AML-193 (cell line): Measurements from ENCODE around the gene PIK3C2A.
"Not testable (repeated sequence)": the region's sequence is repeated elsewhere in the genome, so short reads cannot be mapped to it uniquely, and the experiment has no call there.

Experiments
- DNase-seq, 2 experiments: peaks; one replicate each; lab custom pipeline; 2025; lab: John Stamatoyannopoulos, UW

PIK3C2A gene

GRCh38 chr11:17207317-17208256 lies at the start of gene PIK3C2A:
PIK3C2A (minus strand) TSS chr11:17207986; CDS start chr11:17169741, 38,245 bp downstream.
- DNase-seq, result peak; percentile 78 to 88

- no peak for DNase-seq
Measured at GRCh38 chr11:17257196-17257595, 49.4 kb upstream of the PIK3C2A start.

DNA sequence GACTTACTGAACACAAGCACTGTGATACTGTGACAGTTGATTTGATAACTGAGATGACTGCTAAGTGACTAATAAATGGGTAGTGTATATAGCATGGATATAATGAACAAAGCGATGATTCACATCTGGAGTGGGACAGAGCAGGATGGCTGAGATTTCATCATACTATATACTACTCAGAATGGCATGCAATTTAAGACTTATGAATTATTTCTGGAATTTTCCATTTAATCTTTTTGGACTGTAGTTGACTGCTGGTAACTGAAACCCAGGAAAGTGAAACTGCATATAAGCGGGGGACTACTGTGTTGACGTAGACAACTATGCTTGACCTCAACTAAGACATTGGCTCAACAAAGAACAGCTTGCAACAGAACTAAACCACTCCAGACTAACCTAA lies 48.7 kb upstream of the PIK3C2A start:
- no peak for DNase-seq

- no peak for DNase-seq
Measured at GRCh38 chr11:17252704-17253103, 44.9 kb upstream of the PIK3C2A start.

DNA sequence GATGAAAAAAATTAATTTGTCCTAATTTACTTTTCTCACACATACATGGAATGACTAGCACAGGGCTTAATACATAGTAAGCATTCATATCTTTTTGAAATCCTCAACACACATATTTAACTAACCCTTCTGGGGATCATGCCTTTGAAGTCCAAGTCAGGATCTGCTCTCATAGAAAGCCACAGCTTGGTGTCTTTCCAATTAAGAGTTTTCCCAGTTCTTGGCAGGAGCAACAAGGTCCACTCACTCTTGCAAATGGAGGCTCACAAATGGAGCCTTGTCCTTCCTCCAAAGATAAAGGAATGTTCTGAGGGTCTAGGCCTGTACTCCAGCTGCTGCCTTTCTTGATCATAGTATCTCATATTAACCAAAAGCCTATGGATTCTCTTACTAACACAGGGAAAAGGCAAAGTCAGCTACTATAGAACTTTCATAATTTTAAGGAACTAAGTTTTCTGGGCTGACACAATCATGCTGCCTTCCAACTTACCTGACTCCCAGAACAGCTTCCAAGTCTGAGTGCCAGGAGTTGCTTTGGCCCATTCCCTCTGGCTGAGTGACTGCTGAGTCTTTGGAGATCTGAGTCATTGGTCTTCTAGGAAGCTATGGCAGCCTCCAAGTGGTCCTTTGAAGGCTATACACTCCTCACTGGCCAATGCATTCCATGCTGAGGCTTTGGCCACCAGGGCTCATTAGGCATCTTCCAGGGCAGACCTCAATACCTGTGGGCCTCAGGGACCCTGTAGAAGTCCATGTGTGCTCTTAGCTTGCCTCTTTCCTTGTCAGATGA lies 43.0 kb upstream of the PIK3C2A start:
- DNase-seq, result no peak

DNA sequence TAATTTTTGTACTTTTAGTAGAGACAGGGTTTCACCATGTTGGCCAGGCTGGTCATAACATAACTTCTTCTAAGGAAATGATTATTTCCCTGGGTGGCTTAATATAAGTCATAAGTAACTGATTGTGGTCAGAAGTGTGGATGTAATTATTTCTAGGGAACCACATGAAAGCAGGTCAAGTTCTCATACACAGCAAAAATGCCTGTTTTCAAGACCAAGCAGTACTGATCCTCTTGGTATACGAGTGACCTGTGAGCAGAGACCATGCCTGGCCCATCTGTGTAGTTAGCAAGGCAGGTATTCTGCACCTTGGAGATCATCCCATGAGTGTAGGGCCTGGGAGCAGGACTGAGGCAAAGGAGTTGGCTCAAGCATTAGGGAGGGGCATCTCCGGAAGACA lies 36.3 kb upstream of the PIK3C2A start:
- DNase-seq, result peak; percentile 34 to 37

DNA sequence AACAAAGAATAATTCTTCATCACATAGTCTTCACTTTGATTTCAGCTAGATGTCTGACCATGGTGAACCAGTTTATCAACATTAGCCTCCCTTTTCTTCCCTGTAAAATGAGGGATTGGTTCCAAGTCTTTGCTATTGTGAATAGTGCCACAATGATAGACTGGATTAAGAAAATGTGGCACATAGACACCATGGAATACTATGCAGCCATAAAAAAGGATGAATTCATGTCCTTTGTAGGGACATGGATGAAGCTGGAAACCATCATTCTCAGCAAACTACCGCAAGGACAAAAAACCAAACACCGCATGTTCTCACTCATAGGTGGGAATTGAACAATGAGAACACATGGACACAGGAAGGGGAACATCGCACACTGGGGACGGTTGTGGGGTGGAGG lies 35.2 kb upstream of the PIK3C2A start:
- DNase-seq, result not testable (repeated sequence)

GRCh38 chr11:17240780-17241179 lies 33.0 kb upstream of the PIK3C2A start:
- no peak for DNase-seq

DNA sequence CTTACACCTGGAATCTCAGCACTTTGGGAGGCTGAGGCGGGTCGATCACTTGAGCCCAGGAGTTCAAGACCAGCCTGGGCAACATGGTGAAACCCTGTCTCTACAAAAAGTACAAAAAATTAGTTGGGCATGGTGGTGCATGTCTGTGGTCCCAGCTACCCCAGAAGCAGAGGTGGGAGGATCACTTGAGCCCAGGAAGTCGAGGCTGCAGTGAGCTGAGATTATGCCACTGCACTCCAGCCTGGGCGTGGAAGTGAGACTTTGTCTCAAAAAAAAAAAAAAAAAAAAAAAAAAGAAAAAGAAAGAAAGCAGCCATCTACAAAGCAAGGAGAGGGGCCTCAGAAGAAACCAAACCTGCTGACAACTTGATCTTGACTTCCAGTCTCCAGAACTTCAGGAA lies 32.1 kb upstream of the PIK3C2A start:
- DNase-seq, result not testable (repeated sequence)

DNA sequence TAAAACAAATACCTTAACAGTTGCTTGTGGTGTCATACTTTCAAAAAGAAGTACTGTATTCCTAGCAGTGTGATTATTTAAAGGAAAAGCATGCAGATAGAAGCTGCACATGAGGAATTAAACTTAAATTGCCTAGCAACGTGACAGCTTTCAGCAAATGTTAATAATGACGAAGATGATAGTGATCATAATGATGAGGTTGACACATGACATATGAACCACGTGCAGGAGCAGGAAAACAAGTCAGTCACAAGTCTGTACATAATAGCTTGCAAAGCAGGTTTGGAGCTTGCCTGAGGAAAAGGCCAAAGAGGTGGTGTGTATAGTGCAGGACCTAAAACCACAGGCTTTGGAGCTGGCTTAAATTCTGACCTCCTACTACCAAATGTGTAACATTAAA lies 30.6 kb upstream of the PIK3C2A start:
- no peak for DNase-seq

DNA sequence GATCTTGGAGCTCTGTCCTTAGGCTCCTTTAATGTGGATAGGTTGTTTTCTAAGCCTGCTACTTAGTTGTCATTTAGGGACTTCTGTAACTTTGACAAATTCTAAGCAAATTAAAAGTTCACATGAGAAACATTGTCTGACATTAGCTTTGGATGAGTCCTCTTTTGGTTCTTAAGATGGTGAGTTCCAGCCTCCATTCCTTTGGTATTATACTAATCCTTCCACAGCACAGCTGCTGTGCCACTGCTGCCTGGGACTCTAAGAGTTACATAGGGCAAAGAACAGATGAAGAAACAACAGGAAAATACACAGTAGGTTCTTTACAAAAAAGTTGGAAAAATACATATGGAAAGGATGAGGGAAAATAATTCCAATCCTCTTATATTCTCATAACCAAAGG lies 25.3 kb upstream of the PIK3C2A start:
- DNase-seq, result no peak

DNA sequence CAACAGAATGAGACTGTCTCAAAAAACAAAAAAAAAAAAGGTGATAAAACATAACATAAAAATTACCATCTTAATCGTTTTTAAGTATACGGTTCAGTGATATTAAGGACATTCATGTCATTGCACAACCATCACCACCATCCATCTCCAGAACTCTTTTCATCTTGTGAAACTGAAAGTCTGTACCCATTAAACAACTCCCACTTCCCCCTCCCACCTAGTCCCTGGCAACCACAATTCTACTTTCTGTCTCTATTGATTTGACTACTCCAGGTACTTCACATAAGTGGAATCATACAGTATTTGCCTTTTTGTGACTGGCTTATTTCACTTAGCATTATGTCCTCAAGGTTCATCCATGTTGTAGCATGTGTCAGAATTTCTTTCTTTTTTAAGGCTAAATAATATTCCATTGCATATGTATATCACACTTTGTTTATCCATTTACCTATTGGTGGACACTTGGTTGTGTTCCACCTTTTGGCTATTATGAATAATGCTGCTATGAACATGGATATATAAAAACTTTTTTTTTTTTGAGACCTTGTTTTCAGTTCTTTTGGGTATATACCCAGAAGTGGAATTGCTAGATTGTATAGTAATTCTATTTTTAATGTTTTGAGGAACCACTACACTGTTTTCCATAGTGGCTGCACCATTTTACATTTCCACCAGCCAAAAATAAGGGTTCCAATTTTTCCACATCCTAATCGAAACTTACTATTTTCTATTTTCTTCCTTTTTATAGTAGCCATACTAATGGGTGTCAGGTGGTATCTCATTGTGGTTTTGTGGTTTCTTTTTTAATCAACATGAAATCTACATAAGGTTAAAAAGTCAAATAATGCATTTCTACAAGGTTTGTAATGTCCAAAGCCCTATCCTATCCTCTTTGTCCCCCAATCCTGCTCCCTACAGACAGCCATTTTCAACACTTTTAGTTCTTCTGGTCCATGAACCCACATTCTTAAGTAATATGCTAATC lies 23.4 kb upstream of the PIK3C2A start:
- DNase-seq, result peak; percentile 34 to 45

DNA sequence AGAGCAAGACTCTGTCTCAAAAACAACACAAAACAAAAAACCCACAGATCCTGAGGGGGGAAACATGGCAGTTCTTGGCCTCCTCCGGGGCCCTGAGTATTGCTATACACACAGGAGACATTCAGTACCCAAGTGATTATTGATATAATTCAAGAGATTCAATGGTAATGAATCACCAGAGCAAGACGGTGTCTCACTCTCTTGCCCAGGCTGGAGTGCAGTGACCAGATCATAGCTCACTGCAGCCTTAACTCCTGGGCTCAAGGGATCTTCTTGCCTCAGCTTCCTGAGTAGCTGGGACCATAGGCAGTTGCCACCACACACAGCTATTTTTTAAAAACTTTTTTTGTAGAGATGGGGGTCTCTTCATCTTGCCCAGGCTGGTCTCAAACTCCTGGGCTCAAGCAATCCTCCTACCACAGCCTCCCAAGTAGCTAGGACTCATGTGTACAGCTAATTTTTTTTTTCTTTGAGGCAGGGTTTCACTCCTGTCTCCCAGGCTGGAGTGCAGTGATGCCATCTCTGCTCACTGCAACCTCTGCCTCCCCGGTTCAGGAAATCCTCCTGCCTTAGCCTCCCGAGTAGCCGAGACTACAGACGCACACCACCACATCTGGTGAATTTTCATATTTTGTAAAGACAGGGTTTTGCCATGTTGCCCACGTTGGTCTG lies 21.8 kb upstream of the PIK3C2A start:
- no peak for DNase-seq

- DNase-seq, result not testable (repeated sequence)
Measured at GRCh38 chr11:17228186-17228925, 20.6 kb upstream of the PIK3C2A start.

DNA sequence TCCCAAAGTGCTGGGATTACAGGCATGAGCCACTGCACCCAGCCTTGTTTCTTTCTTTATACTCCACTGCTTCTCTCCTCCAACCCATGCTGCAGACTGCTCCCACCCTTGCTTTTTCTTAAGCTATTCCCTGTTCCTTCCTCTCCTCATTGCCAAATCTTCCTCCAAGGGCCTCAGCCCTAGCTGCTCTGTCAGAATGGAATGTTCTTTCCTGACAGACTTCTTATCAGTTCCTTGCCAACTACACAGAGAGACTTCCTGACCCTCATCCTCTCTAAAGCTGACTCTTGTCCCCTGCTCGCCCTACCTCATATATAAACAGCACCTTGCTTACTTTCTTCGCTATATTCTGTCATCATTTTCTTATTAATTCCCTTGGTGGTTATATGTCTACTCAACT lies 16.9 kb upstream of the PIK3C2A start:
- DNase-seq, result no peak

- peak; percentile 65 to 72 for DNase-seq
Measured at GRCh38 chr11:17221968-17222367, 14.2 kb upstream of the PIK3C2A start.

- no peak for DNase-seq
Measured at GRCh38 chr11:17219016-17219415, 11.2 kb upstream of the PIK3C2A start.

DNA sequence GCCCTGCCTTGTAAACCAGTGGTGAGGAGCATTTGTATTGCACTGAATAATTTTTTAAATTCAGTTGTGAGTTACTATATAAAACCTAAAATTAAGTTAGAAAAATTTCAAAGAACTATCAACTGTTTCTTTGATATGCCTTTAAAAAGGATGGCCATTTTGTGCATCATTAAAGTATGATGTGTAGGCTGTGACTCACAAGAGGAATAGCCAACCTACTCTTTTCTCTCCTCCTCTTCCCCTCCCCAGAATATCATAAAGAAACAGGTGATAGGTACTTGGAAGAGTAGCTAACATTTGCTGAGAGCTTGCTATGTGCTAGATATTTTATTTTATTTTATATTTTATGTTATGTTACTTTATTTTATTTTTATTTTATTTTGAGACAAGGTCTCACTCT lies 10.6 kb upstream of the PIK3C2A start:
- DNase-seq, result no peak

GRCh38 chr11:17217401-17217800 lies 9.6 kb upstream of the PIK3C2A start:
- DNase-seq, result no peak

DNA sequence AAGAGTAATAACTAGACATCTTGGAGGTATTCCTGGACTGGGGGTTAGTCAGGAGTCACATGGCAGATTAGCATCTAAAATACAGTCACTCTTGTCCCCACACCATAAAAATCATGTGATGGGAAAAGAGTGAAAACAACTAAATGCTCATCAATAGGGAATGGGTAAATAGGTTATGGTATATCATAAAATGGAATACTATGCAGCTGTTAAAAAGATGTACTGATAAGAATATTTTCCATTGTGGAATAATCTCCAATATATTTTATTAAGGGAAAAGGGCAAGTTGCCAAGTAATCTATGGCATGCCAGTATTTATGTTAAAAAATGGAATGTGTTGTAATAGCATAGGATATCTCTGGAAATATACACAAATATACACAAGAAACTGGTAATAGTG lies 6.6 kb upstream of the PIK3C2A start:
- DNase-seq, result no peak
